HG03095 (cell line): ENCODE measurements around the gene ZNF195.
"Not testable (repeated sequence)": the region's sequence is repeated elsewhere in the genome, so short reads cannot be mapped to it uniquely, and the experiment has no call there.

Source experiments
- ATAC-seq: cut with Tn5 transposase; IDR thresholded peaks from one replicate; pipeline ENCODE4 v1.9.1; 2021; ENCODE audit warnings: moderate library complexity; ENCODE audit not compliant: unreplicated experiment

The ZNF195 gene

DNA sequence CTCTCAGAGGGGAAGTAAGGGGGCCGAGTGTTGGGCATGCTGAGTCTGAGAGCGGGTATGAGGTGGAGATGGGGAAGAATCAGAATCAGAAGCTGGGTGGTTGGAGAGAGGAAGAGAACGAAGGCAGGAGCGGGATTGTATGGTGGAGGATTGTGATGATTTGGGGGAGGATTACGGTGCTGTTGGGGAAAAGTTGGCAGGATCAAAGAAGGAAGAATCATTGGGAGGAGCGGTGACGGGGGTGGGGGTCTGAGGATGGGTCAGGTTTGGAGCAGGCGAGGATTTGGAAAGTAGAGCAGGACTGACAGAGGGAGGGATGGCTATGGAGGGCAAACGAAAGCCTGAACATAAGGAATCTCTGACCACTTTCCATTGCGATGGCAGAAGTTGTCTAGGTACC, 22.1 kb downstream of the ZNF195 start:
- ATAC-seq, result no peak

DNA sequence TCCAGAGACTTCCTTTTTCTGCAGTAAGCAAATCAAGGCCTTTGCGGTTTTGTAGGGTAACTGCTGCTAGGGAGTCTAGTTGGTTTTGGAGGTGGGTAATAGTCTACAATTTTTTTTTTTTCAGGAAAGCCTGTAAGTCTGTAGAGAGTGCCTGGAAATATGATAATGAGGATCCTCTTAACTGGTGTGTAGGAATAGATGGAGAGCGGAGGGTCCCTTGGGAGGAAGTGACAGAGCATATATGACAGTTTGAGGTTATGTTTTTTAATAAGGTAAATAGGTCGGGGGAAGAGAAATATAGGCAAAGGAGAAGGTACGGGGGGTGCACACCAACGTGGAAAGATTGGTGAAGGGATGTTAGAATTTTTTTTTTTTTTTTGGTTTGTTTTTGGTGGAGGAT, 25.9 kb downstream of the ZNF195 start:
- ATAC-seq, result no peak

DNA sequence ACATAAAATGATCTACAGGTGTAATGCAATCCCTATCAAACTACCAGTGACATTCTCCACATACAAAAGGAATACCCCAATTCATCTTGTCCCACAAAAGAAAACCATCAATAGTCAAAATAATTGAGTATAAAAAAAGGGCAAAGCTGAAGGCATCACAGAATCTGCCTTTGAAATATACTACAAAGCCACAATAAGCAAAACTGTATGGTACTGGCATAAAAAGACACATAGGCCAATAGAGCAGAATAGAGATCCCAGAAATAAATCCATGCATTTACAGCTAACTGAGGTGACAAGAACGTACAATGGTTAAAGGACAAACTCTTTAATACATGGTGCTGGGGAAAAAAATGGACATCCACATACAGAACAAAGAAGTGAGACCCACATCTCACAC, 31.8 kb downstream of the ZNF195 start:
- ATAC-seq, result no peak

DNA sequence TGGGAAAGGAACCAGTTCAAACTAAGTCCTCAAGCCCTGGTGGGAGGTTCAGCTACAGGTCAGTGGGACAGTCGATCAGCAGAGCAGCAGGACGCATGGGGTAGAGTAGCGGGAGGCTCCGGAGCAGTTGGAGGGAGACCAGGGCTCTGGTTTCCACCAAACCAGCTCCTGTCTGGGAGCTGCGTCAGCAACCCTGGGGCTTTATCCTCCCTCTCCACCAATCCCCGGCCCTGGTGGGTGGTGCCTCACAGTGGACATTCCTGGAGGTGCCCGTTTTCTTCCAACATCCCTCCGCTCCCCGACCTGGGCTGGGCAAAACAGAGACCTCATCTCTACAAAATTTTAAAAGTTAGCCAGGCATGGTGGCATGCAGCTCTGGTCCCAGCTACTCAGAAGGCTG, 32.4 kb downstream of the ZNF195 start:
- no peak for ATAC-seq

DNA sequence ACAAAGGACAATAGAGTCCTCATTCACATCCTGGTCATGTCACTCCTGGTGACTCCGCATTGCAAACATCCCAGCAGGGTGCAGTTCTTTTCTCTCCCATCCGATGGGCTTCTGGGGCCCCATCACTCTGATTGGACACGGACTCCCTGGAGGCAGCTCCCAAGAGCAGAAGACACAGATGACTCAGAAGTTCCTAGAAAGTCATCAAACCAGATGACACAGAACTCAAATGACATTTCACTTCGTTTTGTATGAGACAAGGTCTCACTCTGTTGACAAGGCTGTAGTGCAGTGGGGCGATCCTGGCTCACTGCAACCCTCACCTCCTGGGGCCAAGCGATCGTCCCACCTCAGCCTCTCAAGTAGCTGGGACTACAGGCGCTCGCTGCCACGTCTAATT, 33.2 kb downstream of the ZNF195 start:
- ATAC-seq, result no peak

DNA sequence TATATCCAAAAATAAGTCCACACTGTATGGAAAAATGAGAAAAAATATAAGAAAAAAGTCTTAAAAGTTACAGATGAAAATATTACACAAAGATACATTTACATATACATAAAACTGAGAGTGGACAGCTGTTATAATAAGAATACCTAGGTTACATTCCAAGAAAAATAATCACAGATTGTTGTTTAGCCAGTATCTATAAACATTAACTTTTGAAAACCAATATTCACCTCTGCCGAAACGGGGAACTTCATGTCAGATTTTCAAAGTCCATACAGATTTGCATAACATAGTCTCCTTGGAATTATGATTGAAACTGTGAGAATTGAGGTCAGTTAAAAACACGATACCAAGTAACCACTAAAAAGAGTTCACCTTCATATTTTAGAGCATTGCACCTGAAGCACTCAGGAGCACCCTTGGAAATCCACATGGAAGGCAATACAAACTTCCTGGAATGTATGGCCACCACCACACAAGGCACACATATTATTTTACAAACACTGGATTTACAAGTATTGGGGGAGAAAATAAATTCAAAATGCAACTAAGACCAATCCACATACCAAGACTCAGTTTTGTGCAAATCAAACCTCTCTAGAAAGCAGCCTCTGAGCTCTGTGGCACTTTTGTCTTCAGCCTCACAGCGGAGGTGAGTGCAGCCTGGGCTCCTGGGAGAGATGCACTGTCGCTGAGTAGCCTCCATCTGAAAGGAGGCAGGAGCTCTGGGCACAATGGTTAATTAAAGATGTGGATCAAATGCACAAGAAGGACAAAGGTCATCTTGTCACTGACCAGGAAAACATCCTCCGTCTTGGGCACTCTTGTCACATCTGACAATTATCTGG, 34.4 kb downstream of the ZNF195 start:
- ATAC-seq, result no peak

DNA sequence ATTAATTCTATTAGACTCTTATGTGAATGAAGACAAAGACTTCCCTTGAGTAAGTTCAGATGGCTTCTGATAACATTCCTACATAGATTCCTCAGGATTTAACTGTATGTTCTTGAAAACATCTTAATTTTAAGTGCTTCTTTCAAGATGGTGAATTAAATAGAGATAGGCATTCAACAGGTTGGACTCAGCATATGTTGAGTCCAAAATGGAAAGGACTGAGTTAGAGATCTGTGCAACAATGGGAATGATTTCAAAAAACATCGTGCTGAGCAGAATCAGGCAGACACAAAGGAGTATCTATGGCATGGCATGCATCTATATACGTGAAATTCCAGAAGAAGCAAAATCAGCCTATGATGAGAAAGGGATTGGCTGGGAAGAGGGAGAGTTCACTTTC, 36.2 kb downstream of the ZNF195 start:
- ATAC-seq, result no peak

DNA sequence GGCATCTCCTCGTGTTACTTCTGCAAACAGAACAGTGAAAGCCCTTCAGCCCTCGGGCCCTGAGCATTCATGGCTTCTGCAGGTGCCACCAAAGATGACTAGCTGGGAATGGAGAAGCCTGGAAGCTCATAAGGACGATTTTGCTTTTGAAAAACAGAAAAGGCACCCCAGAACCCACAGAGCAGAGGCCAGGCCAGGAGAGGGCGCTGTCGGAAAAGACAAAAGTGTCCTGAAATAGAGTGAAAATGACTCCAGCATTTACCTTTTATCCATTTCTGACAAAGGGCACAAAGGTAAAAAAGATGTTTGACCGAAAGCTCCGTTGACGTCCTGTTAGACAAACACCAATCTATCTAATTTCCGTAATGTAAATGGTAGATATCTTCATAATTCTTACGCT, 37.6 kb downstream of the ZNF195 start:
- no peak for ATAC-seq

DNA sequence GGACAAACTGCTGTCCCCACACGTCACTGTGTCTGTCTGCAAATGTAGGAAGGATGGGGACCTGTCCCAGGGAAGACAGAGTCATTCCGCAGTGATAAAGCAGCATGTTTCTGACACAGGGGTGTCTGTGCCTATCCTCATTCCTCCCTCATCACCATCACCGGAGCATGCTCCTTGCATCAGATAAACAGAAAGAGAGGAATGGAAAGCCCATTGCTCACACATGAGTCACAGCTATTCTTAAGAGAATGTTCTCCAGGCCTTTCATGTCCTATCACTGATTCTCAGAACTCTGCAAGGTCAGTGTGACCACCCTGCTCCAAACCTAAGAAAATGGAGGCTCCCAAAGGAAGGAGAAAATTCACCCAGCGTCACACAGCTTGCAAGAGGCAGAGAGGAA, 38.9 kb downstream of the ZNF195 start:
- ATAC-seq, result no peak

DNA sequence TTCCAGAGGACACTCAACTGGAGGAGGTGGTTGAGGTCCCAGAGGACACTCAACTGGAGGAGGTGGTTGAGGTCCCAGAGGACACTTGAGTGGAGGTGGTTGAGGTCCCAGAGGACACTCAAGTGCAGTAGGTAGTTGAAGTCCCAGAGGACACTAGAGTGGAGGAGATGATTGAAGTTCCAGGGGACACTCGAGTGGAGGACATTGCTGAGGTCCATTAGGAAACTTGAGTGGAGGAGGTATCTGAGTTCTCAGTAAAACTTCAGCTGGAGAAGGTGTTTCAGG, 39.7 kb downstream of the ZNF195 start:
- ATAC-seq, result no peak

DNA sequence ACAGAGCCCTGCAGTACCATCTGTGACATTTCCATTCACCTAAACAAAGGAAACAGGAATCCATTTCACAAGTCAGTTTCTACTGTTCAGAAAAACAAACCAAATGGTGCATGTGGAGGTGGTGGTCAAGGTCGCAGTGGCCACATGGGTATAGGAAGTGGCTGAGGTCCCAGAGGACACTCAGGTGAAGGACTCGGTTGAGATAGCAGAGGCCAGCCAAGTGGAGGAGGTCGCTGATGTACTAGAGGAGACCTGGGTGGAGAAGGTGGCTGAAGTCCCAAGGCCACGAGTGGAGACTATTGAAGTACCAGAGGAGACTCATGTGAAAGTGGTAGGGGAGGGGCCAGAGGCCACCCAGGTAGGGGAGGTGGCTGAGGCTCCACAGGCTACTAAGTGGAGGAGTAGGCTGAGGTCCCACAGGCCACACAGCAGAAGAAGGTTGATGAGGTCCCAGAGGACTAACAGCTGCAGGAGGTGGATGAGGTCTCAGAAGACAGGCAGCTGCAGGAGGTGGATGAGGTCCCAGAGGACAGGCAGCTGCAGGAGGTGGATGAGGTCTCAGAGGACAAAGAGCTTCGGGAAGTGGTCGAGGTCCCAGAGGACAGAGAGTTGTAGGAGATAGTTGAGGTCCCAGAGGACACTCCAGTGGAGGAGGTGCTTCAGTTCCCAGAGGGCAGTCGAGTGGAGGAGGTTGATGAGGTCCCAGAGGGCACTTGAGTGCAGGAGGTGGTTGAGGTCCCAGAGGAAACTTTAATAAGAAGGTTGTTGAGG, 40.2 kb downstream of the ZNF195 start:
- no peak for ATAC-seq

DNA sequence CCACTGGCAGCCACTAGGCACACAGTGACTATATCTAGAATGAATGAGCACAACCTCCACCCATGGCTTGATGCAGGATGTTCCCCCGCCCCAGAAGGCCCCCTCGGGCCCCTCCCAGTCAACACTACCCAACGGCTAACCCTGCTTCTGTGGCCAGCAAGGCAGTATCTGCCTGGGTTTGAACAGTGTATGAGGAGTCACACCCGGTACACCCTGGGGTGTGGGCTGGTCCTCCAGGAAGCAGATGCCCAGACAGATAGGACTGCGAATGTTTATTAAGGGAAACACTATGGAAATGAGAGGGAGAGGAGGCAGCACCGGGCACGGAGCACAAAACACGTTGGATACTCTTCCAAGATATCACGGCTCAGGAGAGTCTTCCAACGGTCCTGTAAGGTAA, 42.5 kb downstream of the ZNF195 start:
- not testable (repeated sequence) for ATAC-seq

DNA sequence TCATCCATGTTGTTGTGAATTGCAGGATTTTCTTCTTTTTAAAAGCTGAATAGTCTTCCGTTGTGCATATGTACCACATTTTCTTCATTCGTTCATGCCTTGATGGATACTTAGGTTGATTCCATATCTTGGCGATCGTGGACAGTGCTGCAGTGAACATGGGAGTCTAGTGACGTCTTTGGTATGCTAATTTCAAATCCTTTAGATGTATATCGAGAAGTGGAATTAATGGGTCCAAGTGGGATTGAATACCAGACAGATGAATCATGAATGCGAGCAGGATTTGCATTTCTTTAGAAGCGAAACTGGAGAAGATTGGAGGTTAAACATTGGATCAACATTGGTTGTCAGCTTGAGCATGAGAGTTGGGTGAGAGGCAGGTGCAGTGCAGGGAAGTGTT, 45.8 kb downstream of the ZNF195 start:
- not testable (repeated sequence) for ATAC-seq

DNA sequence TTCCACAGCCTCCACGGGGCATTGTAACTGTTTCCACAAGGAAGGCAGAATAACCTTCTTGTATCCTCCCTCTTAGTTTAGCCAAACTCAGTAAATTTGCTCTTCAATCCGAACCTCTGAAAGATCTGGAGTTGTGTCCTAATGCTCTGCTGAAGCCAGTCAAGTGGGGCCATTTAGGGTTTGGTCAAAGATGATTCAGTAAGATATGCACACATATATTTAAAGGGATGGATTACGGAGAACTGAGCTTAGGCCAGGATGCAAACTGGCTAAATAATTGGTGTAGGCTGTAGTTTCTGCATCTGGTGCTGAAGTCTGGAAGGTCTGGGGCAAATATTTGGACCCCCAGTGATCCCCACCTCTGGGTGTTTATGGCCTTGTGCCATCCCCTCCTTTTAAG, 47.9 kb downstream of the ZNF195 start:
- not testable (repeated sequence) for ATAC-seq

DNA sequence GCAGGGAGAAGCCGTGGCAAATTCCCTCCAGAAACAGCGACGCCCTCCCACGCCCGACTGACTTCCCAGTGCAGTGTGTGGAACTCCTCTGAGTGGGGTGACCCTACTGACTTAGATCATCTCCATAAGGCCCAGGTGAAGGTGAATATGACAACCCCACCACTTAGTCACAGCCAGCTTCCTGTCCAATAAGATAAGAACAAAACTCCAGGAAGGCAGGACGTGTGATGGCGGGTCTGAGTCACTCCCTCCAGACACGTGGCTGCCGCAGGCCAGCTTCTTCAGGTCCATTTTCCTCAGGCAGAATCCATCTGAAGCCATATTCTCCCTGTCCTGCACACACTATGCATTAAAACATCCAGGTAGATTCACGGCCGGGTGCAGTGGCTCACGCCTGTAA, 48.9 kb downstream of the ZNF195 start:
- ATAC-seq, result not testable (repeated sequence)

DNA sequence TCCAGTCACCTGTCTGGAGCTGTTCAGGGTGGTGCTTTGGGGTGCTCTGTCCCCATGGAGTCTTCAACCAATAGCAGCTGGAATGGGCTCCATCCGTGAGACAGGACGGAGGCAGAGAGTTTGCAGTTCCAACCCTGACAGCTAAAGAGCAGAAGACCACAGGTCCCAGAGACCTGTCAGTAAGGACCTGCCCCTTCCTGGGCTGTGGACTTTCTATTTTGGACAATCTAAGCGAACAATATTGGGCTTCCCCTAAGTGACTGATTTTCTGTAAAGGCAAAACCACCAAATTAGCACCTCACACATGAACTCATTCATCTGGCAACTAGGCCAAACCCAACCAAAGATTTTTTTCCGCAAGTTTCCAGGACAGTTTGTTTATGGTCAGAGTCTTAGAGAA, 50.4 kb downstream of the ZNF195 start:
- not testable (repeated sequence) for ATAC-seq

DNA sequence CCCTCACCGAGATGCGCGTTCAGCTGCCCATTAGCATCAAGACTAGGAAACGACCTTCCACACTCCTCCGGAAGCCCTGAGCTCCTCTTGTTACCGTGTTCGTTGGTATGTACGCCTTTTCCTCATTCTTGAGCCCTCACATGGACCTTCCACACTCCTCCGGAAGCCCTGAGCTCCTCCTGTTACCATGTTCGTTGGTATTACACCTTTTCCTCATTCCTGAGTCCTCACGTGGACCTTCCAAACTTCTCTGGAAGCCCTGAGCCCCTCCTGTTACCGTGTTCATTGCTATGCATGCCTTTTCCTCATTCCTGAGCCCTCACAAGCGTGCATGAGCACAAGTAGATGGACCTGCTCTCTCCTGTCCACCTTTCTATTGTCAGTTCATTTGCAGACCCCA, 52.5 kb downstream of the ZNF195 start:
- ATAC-seq, result not testable (repeated sequence)

DNA sequence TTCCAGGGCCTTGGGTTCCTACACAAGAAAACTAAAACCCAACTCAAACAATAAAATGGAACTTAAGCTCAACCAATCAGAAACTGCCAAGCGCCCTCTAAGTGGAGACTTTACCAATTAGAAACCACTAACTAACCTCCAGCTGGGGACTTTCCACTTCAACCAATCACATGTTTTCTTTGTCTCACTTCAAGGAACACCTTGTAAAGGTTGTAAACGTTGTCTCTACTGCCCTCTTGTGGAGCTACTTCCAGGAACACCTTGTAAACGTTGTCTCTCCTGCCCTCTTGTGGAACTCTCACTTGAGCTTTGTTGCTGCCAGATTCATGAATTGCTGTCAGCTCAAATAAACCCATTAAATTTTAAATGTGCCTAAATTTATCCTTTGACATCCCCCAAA, 54.2 kb downstream of the ZNF195 start:
- not testable (repeated sequence) for ATAC-seq
